ENCODE results near the gene LDLRAD4. TPM values are rescaled to one million over a fixed set of nuclear protein-coding genes. Genes with fewer than 3 reads are reported as not detected.

Gene LDLRAD4
- total RNA-seq, 4 donors from 2014 or later = 23.9 to 38.3 (median 27.0) TPM

- ATAC-seq (ENCODE audit: low FRiP score) (no peak), DNase-seq (ENCODE audit: low spot score) (no peak)
- TF ChIP-seq CTCF (IDR thresholded peaks at IDR 0.05) = no peak
Measured at GRCh38 chr18:13366541-13366940, 148.0 kb downstream of the LDLRAD4 start.

GRCh38 chr18:13366962-13367892 is 148.7 kb downstream of the LDLRAD4 start:
- ATAC-seq (ENCODE audit: low FRiP score) = no peak

GRCh38 chr18:13368080-13368813 is 149.7 kb downstream of the LDLRAD4 start:
- no peak for TF ChIP-seq CTCF (IDR thresholded peaks at IDR 0.05)
- no peak for ATAC-seq (ENCODE audit: low FRiP score)
- no peak for DNase-seq (ENCODE audit: low spot score)

More at GRCh38 chr18:13366962-13367892, 148.7 kb downstream of the LDLRAD4 start:
- no peak for TF ChIP-seq CTCF (IDR thresholded peaks at IDR 0.05)
- DNase-seq (ENCODE audit: low spot score) = no peak

GRCh38 chr18:13369353-13369752 is 150.8 kb downstream of the LDLRAD4 start:
- ATAC-seq (ENCODE audit: low FRiP score) = peak; percentile 29
- DNase-seq (ENCODE audit: low spot score) = no peak
- TF ChIP-seq CTCF (IDR thresholded peaks at IDR 0.05) = no peak

- DNase-seq (ENCODE audit: low spot score) (no peak), ATAC-seq (ENCODE audit: low FRiP score) (peak; percentile 84)
- TF ChIP-seq CTCF (IDR thresholded peaks at IDR 0.05) = no peak
Measured at GRCh38 chr18:13369756-13370510, 151.4 kb downstream of the LDLRAD4 start.

GRCh38 chr18:13370995-13371625 is 152.6 kb downstream of the LDLRAD4 start:
- ATAC-seq (ENCODE audit: low FRiP score) = no peak
- DNase-seq (ENCODE audit: low spot score) = no peak
- TF ChIP-seq CTCF (IDR thresholded peaks at IDR 0.05) = no peak
